GM12801 (cell line): ENCODE data around the gene TRPM1.

Experiments used
- TF ChIP-seq, protein P1 (sequence below): IDR thresholded peaks from one replicate; pipeline ENCODE4 v1.5.1; 2011; ENCODE audit warnings: control low read depth; ENCODE audit not compliant: insufficient read length; ENCODE audit errors: extremely low read depth

Gene TRPM1

DNA sequence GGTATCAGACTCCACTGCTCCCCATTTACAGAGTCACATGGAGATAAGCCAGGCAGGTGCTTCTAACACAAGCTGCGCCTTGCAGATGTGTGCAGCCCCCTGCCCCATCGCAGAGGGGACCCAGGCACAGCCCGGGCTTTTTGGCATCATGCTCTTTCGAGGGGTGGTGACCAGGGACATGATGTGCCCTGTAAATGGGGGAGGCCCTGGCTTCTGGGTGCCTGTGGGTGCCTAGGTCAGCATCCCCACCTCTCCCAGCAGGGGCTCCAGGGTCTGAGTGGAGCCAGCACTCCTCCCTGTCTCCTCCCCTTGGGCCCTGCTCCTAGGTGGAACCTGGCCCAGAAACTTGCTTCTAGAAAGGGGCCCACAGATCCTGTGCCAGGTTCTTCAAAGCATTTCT is 15.2 kb downstream of the TRPM1 start:
- TF ChIP-seq, protein P1, sequence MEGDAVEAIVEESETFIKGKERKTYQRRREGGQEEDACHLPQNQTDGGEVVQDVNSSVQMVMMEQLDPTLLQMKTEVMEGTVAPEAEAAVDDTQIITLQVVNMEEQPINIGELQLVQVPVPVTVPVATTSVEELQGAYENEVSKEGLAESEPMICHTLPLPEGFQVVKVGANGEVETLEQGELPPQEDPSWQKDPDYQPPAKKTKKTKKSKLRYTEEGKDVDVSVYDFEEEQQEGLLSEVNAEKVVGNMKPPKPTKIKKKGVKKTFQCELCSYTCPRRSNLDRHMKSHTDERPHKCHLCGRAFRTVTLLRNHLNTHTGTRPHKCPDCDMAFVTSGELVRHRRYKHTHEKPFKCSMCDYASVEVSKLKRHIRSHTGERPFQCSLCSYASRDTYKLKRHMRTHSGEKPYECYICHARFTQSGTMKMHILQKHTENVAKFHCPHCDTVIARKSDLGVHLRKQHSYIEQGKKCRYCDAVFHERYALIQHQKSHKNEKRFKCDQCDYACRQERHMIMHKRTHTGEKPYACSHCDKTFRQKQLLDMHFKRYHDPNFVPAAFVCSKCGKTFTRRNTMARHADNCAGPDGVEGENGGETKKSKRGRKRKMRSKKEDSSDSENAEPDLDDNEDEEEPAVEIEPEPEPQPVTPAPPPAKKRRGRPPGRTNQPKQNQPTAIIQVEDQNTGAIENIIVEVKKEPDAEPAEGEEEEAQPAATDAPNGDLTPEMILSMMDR = no peak

DNA sequence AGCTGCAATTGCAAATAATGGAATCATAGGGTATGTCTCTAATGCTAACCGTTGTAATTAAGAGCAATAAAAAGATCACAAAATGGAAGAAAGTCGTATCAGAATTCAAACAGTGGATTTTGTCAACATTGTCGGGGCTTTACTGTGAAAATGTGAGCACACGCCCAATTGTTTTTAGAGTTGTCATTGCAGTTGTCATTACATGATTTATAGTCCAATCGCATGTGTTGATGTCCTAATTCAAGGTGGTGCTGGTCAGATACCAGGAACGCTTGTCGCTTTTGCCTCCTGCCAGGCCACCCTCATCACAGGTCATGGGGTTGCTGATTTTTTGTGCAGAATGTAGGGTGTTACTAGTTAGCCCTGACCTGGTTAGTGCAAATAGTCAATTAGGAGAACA is 16.2 kb downstream of the TRPM1 start:
- TF ChIP-seq, protein P1 = no peak

DNA sequence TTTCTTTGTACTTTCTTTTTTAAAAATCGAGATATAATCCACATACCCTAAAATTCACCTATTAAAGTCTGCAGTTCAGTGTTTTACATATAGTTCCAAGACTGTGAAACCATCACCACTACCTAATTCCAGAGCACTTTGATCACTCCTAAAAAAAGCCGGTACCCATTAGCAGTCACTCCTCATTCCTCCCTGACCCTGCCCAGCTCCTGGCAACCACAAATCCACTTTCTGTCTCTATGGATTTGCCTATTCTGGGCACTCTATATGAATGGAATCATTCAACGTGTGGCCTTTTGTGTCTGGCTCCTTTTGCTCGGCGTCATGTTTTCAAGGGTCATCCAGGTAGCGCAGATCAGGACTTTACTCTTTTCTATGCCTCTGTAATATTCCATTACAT is 17.3 kb downstream of the TRPM1 start:
- TF ChIP-seq, protein P1 = no peak

DNA sequence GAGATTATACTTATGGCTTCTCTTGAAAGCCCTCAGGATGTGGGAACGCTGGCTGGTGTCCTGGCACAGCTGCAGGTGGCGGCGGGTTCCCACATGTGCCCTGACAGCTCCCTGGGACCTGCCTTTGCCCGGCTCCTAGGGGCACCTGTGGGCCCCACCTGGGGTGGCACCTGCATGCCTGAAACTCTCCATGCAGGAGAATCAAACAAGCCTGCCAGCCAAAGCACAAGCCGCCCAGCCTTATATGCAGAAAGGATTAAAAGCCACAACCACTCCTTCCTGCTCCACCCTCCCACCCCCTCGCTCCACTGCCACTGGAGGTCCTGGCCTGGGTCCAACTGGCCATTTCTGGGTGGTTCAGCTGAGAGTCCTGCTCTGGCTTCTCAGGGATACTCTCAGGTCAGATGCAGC is 18.1 kb downstream of the TRPM1 start:
- TF ChIP-seq, protein P1 = no peak

DNA sequence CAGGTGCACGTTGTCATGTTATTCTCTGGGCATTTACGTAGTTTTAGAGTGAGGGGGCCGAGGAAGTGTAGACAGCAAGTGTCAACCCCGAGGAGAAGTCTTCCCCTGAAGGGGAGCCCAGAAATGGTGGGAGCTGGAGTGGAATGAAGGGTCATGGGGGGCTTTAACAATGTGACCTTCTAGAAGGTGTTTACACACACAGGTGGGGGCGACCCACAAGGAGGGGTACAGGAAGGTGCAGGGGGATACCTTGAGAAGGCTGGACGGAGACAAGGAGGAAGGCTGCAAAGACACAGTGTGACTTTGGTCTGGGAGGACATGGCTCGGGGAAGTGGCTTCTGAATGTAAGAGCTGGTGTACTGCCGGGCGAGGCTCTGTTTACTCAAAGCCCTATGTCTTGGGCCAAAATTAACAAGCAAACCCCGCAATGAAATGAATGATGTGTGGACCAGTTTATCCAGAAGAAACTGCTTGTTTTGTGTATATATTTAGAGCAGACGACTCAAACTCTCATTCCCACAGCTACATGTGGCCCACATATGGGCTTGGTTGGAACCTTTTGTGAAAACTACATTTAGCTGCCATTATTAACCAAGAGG is 18.7 kb downstream of the TRPM1 start:
- TF ChIP-seq, protein P1 = no peak

DNA sequence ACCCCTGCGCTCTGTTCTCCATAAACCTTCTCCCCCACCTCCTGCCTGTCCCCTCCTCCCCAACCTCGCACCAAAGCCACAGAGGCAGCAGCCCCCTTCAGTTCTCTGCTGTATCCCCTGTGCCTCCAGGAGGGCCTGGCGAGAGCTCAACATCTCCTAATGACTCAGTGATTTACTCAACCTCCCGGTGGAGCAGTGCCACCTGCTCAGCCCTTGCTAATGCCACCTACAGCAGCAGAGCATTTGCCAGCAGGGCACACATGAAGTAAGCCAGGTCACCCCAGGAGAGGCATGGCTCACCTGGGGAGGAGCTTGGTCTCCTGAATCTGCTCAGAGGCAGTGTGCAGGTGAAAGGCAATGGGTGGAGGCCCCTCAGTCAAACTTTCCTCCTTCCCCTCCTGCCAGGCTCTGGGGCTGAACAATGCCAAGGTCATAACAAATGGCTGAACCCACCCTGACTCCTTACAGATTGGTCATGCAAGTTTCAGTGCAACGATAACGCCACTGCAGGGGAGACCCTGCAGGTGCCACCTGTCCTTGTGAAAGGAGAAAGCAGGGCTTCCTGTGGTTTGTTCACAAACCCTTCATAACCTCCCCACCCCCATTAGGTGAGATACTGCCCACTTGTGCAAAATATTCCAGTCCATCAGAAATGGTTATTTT is 19.8 kb downstream of the TRPM1 start:
- TF ChIP-seq, protein P1 = no peak

DNA sequence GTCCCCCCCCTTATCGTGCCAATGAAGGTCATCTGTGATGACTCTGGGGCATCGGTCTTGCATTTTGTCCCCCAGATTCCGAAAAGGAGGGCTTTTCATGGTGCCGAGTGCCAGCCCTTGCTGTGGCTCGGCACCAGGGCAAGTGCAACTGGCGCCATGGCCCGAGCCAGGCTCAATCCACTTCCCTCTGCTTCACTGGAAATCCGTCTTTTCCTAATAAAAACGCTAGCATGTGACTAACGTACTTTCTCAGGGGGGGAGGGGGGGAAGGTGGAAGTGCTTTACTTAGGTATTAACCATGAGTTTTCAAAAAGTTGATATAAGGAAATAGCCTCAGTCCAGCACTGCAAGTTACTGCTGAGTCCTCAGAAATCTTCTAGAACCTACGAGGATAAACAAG is 20.5 kb downstream of the TRPM1 start:
- TF ChIP-seq, protein P1 = no peak
